Glutamatergic neuron (in vitro differentiated cells): ENCODE measurements around the gene MRPL41. TPM values are rescaled to one million over a fixed set of nuclear protein-coding genes. Genes with fewer than 3 reads are reported as not detected.

Source experiments
- DNase-seq: peaks from one replicate; pipeline ENCODE4 v3.0.0; 2022
- H3K27ac Mint-ChIP-seq: one replicate; pipeline ENCODE4 v1.8.0; 2020; ENCODE audit warnings: mild to moderate bottlenecking, mixed read lengths, inconsistent platforms; ENCODE audit not compliant: unreplicated experiment
- H3K27me3 Mint-ChIP-seq: one replicate; pipeline ENCODE4 v1.8.0; 2020; ENCODE audit warnings: mild to moderate bottlenecking, moderate library complexity, mixed read lengths, inconsistent platforms; ENCODE audit not compliant: unreplicated experiment
- H3K36me3 Mint-ChIP-seq: one replicate; pipeline ENCODE4 v1.8.0; 2020; ENCODE audit warnings: mild to moderate bottlenecking, mixed read lengths, inconsistent platforms; ENCODE audit not compliant: unreplicated experiment
- H3K4me1 Mint-ChIP-seq: one replicate; pipeline ENCODE4 v1.8.0; 2020; ENCODE audit warnings: mild to moderate bottlenecking, low read depth, mixed read lengths, inconsistent platforms; ENCODE audit not compliant: unreplicated experiment
- H3K4me3 Mint-ChIP-seq: one replicate; pipeline ENCODE4 v1.8.0; 2020; ENCODE audit warnings: mild to moderate bottlenecking, mixed read lengths, inconsistent platforms; ENCODE audit not compliant: unreplicated experiment
- H3K9me3 Mint-ChIP-seq: one replicate; pipeline ENCODE4 v1.8.0; 2020; ENCODE audit warnings: mild to moderate bottlenecking, moderate library complexity, mixed read lengths, inconsistent platforms; ENCODE audit not compliant: unreplicated experiment
- total RNA-seq: library from RNA; stranded (reverse); fragmentation: NEBNext Ultra II Directional; extraction: Animal tissue kit (Norgen Biotek cat#: 25700); gene quantifications from one replicate; pipeline ENCODE4 v1.2.1, GENCODE V29; 2021; ENCODE audit not compliant: unreplicated experiment
- TF ChIP-seq, protein P1 (sequence below): fragments of 200-600 bp; sonication (generic); IDR thresholded peaks from one replicate; pipeline ENCODE4 v1.5.0; 2021; ENCODE audit not compliant: partially characterized antibody, unreplicated experiment

MRPL41 gene
- total RNA-seq, 1 donor from 2014 or later = 48.9 TPM

DNA sequence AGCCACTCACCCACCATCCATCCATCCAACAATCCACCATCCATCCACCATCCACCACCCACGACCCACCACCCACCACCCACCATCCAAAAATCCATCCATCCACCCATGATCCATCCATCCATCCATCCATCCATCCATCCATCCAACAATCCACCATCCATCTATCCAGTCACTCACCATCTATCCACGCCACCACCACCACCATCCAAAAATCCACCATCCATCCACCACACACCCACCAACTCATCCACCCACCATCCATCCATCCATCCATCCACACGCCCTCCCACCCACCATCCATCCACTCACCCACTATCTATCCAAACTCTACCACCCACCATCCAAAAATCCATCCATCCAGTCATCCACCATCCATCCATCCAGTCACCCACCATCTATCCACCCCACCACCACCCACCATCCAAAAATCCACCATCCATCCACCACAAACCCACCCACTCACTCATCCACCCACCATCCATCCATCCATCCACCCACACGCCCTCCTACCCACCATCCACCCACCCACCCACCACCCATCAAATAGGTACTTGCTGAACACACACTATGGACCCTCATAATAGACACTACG, 18.0 kb downstream of the MRPL41 start:
- no peak for DNase-seq
- no peaks in the 10 kb centered on the region for H3K4me1 Mint-ChIP-seq
- H3K36me3 Mint-ChIP-seq = peaks cover 3% of the 10 kb centered on the region
- peaks cover 5% of the 10 kb centered on the region for H3K9me3 Mint-ChIP-seq
- H3K27ac Mint-ChIP-seq = no peak overlapping the region
- H3K27me3 Mint-ChIP-seq = peaks cover 7% of the 10 kb centered on the region
- TF ChIP-seq, protein P1, sequence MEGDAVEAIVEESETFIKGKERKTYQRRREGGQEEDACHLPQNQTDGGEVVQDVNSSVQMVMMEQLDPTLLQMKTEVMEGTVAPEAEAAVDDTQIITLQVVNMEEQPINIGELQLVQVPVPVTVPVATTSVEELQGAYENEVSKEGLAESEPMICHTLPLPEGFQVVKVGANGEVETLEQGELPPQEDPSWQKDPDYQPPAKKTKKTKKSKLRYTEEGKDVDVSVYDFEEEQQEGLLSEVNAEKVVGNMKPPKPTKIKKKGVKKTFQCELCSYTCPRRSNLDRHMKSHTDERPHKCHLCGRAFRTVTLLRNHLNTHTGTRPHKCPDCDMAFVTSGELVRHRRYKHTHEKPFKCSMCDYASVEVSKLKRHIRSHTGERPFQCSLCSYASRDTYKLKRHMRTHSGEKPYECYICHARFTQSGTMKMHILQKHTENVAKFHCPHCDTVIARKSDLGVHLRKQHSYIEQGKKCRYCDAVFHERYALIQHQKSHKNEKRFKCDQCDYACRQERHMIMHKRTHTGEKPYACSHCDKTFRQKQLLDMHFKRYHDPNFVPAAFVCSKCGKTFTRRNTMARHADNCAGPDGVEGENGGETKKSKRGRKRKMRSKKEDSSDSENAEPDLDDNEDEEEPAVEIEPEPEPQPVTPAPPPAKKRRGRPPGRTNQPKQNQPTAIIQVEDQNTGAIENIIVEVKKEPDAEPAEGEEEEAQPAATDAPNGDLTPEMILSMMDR = no peak
- no peak overlapping the region for H3K4me3 Mint-ChIP-seq

DNA sequence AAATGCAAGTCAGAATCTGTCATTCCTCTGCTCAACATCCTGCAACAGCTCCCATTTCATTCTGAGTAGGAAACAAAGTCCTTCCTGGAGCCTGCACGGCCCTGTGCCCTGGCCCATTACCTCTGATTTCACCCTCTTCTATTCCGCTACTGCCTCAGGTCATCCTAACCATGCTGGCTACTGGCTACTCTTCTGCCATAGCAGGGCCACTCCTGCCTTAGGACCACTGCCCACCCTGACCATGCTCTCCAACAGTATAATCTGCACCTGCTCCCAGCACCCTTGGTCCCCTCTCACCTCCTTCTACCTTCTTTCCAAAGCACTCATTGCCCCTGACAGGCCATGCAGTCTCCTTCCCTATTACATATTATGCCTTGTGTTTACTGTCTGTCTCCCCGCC, 18.9 kb downstream of the MRPL41 start:
- no peak for DNase-seq
- Mint-ChIP-seq H3K4me1 (peaks cover 7% of the 10 kb centered on the region), H3K4me3 (no peak overlapping the region), H3K36me3 (peaks cover 6% of the 10 kb centered on the region), H3K27me3 (peaks cover 7% of the 10 kb centered on the region), H3K9me3 (peaks cover 5% of the 10 kb centered on the region), H3K27ac (no peak overlapping the region)
- TF ChIP-seq, protein P1 = no peak

DNA sequence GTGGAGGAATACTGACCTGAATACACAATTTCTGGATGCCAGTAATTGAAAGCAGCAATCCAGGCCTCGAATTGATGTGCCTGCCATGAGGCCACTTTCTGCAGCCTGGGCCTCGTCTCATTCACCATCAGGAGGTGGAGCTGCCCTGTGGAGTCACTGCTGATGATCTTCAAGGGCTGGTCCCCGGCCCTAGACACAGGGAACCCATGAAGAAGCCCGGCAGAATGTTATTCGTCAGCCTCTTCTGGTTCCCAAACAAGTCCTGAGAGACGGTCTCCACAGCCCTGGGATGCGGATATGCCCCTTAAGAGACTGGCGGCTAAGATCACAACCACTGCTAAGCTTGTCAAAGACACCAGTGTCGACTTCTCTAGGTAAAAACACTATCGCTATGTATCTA, 22.5 kb downstream of the MRPL41 start:
- Mint-ChIP-seq H3K4me3 (no peak overlapping the region), H3K36me3 (peaks cover 8% of the 10 kb centered on the region), H3K27ac (no peak overlapping the region), H3K4me1 (peaks cover 13% of the 10 kb centered on the region), H3K9me3 (peaks cover 7% of the 10 kb centered on the region), H3K27me3 (peaks cover 7% of the 10 kb centered on the region)
- DNase-seq = no peak
- TF ChIP-seq, protein P1 = no peak

DNA sequence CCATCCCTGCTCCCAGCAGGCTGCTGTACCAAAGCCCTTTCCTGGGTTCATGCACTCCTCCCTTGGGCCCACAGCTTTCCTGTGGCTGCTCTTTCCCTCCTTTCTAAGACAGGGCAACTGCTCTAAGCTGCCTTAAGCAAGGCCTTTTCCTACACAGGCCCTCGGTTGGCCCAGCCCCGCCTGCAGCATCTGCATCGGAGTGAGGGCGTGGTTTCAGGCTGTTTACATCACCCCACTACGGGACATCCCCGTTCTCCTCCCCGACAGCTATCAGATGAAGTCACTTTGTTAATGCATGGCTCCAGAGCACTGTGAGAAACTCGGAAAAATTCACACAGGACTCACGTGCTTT, 23.7 kb downstream of the MRPL41 start:
- peak overlapping the region; percentile 28 for H3K4me3 Mint-ChIP-seq
- H3K27me3 Mint-ChIP-seq = peaks cover 7% of the 10 kb centered on the region
- no peak for DNase-seq
- H3K9me3 Mint-ChIP-seq = peaks cover 7% of the 10 kb centered on the region
- H3K27ac Mint-ChIP-seq = peak overlapping the region; percentile 84
- H3K36me3 Mint-ChIP-seq = peaks cover 8% of the 10 kb centered on the region
- TF ChIP-seq, protein P1 = no peak
- peaks cover 14% of the 10 kb centered on the region for H3K4me1 Mint-ChIP-seq

DNA sequence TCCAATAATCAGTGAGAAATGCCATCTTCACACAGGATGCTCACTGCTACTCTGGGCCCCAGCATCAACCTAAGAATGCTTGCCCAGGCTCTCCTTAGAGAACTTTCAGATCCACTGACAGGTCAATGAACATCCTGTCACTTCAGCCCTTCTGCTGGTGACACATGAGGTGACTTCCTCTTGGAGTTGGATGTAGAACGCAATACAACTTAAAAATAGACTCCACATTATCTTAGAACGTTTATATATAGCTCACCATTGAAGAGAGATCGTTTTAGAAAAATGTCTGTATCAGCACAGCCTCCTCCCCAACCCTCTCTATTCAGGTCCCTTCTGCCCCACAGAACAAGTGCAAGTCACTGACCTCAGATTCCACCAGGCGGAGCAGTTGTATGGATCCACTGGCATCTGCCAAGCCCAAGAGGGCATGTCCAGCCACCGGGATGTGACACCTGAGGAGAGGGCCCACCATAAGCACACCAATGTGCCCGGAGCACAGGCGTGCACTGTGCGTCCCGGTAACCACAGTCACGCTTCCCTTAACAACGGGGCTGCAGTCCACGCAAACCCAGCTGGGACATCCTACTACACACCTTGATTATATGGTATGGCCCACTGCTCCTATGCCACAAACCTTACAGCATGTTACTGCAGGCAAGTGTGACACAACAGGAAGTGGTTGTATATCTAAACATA, 24.2 kb downstream of the MRPL41 start:
- Mint-ChIP-seq H3K27me3 (peaks cover 3% of the 10 kb centered on the region), H3K9me3 (peaks cover 7% of the 10 kb centered on the region), H3K36me3 (peaks cover 8% of the 10 kb centered on the region), H3K4me3 (peak overlapping the region; percentile 28), H3K27ac (peak overlapping the region; percentile 84), H3K4me1 (peaks cover 16% of the 10 kb centered on the region)
- DNase-seq = no peak
- TF ChIP-seq, protein P1 = no peak
